HG02571 (cell line): ENCODE data around the gene NOL4L.
"Not testable (repeated sequence)": the region's sequence is repeated elsewhere in the genome, so short reads cannot be mapped to it uniquely, and the experiment has no call there.

Source experiments
- ATAC-seq: cut with Tn5 transposase; IDR thresholded peaks from one replicate; pipeline ENCODE4 v1.9.1; 2021; ENCODE audit warnings: mild to moderate bottlenecking, moderate library complexity; ENCODE audit not compliant: unreplicated experiment

The NOL4L gene

DNA sequence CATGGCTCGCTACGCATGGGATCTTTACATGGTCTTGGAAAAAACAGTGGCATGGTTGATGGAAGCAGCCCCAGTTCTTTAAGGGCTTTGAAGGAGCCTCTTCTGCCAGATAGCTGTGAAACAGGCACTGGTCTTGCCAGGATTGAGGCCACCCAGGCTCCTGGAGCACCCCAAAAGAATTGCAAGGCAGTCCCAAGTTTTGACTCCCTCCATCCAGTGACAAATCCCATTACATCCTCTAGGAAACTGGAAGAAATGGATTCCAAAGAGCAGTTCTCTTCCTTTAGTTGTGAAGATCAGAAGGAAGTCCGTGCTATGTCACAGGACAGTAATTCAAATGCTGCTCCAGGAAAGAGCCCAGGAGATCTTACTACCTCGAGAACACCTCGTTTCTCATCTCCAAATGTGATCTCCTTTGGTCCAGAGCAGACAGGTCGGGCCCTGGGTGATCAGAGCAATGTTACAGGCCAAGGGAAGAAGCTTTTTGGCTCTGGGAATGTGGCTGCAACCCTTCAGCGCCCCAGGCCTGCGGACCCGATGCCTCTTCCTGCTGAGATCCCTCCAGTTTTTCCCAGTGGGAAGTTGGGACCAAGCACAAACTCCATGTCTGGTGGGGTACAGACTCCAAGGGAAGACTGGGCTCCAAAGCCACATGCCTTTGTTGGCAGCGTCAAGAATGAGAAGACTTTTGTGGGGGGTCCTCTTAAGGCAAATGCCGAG, 148.8 kb downstream of the NOL4L start:
- no peak for ATAC-seq

DNA sequence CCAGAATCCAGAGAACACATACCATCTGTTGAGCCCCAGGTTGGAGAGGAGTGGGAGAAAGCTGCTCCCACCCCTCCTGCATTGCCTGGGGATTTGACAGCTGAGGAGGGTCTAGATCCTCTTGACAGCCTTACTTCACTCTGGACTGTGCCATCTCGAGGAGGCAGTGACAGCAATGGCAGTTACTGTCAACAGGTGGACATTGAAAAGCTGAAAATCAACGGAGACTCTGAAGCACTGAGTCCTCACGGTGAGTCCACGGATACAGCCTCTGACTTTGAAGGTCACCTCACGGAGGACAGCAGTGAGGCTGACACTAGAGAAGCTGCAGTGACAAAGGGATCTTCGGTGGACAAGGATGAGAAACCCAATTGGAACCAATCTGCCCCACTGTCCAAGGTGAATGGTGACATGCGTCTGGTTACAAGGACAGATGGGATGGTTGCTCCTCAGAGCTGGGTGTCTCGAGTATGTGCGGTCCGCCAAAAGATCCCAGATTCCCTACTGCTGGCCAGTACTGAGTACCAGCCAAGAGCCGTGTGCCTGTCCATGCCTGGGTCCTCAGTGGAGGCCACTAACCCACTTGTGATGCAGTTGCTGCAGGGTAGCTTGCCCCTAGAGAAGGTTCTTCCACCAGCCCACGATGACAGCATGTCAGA, 149.6 kb downstream of the NOL4L start:
- no peak for ATAC-seq

DNA sequence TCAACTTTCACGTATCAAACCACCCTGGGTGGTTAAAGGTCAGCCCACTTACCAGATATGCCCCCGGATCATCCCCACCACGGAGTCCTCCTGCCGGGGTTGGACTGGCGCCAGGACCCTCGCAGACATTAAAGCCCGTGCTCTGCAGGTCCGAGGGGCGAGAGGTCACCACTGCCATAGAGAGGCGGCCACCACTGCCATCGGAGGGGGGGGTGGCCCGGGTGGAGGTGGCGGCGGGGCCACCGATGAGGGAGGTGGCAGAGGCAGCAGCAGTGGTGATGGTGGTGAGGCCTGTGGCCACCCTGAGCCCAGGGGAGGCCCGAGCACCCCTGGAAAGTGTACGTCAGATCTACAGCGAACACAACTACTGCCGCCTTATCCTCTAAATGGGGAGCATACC, 150.7 kb downstream of the NOL4L start:
- ATAC-seq: no peak

DNA sequence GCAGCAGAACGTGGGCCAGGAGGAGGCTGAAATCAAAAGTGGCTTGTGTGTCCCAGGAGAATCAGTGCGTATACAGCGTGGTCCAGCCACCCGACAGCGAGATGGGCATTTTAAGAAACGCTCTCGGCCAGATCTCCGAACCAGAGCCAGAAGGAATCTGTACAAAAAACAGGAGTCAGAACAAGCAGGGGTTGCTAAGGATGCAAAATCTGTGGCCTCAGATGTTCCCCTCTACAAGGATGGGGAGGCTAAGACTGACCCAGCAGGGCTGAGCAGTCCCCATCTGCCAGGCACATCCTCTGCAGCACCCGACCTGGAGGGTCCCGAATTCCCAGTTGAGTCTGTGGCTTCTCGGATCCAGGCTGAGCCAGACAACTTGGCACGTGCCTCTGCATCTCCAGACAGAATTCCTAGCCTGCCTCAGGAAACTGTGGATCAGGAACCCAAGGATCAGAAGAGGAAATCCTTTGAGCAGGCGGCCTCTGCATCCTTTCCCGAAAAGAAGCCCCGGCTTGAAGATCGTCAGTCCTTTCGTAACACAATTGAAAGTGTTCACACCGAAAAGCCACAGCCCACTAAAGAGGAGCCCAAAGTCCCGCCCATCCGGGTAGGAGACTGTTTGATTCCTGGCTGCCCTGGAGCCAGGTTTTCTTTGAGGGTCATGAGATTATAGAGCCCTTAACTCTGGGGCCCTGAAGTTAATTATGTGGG, 151.7 kb downstream of the NOL4L start:
- no peak for ATAC-seq

DNA sequence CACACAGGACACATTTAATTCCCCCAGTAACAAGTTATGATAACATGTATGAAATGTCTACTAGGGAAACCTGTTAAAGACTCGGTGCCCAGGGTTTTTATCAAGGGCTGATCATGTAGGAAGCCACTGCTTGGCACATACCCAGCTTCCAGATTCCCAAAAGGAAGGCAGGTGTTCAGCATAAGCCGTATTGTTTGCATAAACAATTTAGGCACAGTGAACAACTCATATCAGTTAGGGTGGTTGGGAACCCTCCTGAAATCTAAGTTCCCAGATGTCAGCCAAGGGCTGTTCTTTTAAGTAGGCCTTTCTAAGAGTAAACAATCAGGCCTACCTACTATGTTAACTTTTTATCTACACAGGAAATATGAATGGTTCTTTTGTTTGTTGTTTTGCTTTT, 152.9 kb downstream of the NOL4L start:
- no peak for ATAC-seq

DNA sequence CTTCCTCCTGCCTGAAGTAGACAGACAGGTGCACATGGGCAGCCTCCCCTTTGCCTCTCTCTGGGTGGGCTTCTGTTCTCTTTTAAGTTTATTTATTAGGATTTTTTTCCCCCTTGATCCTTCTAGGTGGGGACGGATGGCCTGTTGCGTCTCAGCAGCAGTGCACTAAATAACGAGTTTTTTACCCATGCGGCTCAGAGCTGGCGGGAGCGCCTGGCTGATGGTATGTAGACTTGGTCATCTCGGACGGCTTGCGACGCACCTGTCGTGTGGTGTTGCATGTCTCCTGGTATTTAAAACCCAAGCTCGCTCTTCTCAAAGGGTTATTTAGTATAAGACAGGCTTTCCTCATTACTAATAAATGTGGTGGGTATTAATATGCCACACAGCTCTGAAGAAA, 153.7 kb downstream of the NOL4L start:
- no peak for ATAC-seq

DNA sequence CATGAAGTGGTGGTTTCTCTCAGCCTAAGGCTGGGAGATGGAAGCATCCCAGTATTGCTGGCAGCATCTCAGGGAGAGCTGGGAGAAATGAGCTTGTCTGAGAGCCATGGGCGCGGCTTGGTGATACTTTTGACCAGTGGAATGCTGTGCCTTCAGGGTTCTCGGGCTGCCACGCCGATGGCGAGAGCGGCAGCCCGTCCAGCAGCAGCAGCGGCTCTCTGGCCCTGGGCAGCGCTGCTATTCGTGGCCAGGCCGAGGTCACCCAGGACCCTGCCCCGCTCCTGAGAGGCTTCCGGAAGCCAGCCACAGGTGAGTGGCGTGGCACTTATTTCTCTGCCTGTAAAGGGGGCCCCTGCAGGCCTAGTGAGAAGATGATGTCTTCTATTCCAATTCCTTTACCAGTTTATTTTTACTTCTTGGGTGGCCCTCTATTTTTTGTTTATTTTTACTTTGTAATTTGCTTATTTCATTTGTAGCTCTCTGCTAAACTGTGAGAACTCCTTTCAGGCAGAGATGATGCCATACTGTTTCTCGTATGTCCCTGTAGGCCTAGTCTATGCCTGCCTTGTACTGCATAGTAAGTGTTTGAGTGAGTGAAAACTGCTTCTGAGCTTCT, 155.3 kb downstream of the NOL4L start:
- ATAC-seq: no peak

DNA sequence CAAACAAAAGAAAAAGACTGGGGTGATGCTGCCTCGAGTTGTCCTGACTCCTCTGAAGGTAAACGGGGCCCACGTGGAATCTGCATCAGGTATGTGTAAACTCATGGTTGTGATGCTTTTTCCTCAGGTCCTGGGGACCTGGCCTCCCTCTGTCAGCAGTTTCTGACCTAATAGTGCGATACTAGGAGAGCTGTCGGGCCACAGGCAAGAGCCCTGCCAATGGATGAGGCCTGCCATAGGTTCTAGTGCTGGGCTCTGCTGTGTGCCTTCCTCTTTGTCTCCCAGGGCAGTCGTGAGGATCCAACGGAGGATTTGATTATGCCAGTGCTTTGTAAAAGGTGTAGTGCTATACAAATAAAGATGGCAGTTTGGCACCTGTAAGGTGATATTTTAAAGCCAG, 155.8 kb downstream of the NOL4L start:
- ATAC-seq: no peak

DNA sequence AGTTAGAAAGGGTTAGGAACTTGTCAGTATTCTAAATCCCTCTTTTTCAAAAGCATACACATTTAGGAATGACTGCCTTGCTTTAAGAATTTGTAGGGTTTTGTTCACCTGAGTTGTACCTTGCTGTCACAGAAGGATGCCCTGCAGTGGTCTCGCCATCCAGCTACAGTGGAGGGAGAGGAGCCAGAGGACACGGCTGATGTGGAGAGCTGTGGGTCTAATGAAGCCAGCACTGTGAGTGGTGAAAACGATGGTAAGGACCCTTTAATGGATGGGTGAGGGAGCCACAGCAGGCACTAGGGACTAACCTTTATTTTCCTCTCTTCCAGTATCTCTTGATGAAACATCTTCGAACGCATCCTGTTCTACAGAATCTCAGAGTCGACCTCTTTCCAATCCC, 157.1 kb downstream of the NOL4L start:
- no peak for ATAC-seq

DNA sequence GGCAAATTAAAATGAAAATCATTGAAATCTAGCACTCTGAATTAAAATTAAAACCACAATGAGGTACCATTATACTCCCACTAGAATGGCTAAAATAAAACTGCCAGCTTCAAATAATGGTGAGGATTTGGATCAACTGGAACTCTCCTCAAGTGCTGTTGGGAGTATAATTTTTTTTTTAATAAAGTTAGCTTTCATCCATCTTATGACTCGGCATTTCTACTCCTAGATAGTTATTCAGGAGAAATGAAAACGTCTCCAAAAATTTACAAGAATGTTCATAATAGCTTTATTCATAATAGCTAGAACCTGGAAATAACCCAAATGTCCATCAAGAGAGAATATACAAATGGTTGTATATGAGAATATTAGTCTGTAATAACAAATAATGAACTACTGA, 163.8 kb downstream of the NOL4L start:
- no peak for ATAC-seq

DNA sequence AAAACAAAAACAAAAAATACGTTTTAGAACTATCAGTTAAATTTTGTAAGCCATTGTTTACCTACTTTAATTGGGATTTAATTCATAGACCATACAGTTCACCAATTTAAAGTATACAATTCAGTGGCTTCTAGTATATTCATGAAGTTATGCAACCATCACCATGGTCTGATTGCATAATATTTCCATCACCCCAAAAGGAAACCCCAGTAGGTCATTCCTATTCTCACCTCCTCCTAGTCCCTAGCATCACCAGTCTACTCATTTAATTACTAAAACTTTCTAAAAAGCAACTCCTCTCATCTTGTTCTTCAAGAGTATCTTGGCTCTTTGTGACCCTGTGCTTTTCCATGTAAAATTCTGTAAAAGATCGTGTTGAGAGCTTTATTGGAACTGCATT, 166.8 kb downstream of the NOL4L start:
- no peak for ATAC-seq

DNA sequence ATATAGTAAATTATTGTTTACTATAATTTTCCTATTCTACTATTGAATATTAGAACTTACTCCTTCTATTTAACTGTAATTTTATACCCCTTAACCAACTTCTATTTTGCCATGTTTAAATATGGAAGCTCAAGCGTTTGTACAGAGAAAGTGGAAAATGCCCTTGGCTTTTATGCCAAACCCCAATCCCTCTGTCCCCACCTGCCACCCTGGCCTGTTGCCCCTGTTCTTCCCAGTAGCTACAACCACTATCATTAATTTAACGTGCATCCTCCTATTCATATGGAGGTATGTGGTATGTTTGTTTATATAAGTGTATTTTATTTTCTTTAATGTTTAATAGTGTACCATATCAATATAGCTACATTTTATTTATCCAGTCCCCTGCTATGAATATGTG, 168.9 kb downstream of the NOL4L start:
- no peak for ATAC-seq

DNA sequence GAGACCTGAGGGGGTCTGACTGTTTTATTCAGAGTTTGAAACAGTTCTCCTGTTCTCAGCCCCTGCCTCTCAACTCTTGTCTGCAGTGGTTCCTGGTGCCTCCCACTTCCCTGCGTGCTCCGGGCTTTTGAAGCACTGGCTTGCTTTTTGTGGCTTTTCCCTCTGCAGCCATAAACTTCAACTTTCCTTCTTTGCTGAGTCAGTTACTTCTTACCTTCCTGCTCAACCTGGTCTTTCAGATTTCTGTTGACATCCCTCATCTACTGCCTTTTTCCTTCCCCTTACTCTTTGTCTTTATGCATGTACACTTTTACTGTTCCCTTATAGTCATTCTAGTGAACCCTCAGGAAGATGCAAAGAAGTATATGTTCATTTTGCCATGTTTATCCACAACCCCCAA, 169.6 kb downstream of the NOL4L start:
- ATAC-seq: no peak

DNA sequence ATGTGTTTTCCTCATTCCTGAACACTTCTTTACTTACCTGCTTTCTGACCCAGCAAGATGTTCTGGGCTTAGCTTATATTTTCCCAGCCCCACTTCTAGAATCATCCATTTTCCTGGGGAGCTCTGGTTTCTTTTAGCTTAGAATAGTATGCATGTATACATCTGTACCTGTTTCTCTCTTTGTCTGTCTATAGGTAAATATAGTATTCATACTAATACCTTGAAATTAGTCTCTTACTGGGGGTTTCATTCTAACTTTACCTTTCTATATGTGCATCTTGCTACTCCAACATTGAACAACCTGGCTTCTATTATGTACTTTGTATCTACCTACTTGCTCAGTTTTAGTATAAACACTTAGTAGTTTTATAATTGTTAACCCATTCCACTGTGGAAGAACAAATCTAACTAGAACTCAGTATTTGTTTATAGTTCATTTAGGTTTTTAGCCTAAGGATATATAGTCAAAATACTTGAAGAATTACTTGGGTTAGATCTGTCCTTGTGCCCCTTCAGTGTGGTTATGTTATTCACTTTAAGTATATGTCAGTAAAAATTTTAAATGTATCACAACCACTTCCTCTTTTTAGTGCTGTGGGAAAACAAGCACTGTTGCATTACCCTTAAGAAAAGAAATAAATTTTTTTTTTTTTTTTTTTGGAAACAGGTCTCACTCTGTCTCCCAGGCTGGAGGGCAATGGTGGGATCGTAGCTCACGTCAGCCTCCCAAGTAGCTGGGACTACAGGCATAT, 173.0 kb downstream of the NOL4L start:
- ATAC-seq: no peak

DNA sequence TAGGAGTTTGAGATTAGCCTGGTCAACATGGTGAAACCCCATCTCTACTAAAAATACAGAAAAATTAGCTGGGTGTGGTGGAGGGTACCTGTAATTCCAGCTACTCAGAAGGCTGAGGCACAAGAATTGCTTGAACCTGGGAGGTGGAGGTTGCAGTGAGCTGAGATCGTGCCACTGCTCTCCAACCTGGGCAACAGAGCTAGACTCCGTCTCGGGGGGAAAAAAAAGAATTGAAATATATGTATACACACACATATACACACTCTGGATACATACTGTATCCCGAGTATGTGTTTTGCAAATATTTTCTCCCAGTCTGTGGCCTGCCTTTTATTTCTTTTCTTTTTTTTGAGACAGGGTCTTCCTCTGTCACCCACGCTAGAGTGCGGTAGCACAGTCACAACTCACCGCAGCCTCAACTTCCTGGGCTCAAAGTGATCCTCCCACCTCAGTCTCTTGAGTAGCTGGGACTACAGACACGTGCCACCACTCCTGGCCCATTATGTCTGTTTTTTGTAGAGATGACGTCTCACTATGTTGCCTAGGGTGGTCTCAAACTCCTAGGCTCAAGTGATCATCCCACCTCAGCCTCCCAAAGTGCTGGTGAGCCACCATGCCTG, 177.9 kb downstream of the NOL4L start:
- not testable (repeated sequence) for ATAC-seq

DNA sequence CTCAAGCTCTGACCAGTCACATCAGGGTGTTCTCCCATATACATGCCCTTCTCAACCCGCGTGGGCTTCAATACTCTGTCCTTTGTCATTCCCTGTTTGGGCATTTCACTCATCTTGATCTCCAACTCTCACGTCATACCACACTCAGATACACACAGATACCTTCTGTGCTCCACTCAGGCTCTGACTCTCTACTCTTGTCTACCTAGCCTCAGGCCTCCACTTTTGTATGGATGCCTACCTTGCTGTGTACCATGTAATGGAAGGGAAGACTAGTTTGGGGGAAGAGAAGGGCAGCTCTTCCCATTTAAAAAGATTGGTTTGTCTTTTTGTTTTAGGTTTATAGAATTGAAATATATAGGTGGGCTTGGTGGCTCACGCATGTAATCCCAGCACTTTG, 178.4 kb downstream of the NOL4L start:
- no peak for ATAC-seq

DNA sequence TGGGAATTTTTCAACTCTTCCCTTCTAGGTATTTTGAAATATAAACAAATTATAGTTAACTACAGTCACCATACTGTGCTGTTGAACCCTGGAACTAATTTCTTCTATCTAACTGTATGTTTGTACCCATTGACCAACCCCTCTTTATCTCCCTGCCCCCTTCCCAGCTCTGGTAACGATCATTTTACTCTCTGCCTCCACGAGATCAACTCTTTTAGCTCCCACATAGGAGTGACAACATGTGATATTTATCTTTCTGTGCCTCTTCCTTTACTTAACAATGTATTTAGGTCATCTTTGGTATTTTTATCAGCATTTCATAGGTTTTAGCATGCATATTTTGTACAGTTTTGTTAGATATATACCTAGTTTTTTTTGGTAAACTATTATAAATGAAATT, 181.1 kb downstream of the NOL4L start:
- no peak for ATAC-seq

DNA sequence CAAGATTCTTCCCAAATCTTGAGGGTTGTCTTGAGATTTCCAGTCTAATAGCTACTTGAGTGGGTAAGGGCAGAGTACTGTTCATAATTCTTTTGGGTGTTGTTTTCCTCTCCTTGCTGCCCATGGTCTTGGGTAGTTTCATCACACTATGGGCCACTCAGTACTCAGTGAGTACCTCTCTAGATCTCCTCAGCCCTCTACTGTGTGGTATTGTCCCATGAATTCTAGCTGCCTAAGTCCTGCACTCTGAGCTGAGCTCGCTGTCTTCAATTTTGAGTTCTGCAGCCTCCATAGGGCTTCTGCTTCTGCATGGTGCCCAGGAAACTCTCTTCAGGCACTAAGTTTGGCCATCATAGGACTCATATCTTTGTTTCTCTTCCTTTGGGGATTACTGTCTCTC, 184.7 kb downstream of the NOL4L start:
- ATAC-seq: no peak

DNA sequence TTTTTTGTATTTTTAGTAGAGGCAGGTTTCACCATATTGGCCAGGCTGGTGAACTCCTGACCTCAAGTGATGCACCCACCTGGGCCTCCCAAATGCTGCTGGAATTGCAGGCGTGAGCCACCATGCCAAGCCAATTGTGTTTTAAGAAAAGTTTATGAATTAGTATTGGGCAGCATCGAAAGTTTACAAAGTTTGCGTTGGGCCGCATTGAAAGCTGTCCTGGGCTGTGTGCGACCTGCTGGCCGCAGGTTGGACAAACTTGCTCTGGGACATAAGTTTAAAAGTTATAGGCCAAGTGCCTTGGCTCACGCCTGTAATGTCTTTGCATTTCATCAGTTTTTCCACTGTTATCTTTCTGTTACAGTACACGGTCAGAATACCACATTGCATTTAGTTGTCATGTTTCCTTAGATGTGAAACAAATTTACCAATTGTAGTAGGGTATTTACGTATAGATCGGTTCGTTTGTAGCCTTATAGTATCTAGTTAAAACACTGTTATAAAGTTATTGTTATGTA, 187.5 kb downstream of the NOL4L start:
- ATAC-seq: no peak

DNA sequence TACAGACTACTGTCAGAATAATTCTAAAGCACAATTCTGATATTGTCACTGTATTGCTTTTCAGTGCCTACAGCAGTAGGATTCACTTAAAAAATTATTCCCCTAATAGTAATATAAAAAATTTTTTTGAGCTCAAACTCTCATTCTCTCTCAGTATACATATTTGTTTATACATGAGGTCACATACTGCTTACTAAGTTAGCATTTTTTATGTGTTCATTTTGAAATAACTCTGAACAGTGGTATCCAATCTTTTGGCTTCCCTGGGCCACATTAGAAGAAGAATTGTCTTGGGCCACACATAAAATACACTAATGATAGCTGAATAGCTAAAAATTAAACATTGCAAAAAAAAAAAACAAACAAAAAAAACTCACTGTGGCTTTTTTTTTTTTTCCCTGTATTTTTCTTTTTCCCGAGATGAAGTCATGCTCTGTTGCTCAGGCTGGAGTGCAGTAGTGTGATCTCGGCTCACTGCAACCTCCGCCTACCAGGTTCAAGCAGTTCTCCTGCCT, 188.4 kb downstream of the NOL4L start:
- no peak for ATAC-seq
